Endometrial microvascular endothelial cells (primary cell): ENCODE measurements around the gene CFTR. TPM values are rescaled to one million over a fixed set of nuclear protein-coding genes. Genes with fewer than 3 reads are reported as not detected.
"Not testable (repeated sequence)": the region's sequence is repeated elsewhere in the genome, so short reads cannot be mapped to it uniquely, and the experiment has no call there.

Source experiments
- in situ Hi-C: cut with HindIII; loops from 2 replicates; pipeline ENCODE4 v1.10.0; 2017; ENCODE audit warnings: low sequenced_read_pairs, low pct_unique_long_range_greater_than_20kb; ENCODE audit errors: inconsistent ontology term
- total RNA-seq: library from RNA; depleted of rRNA; stranded (reverse); fragments of >200 nt; gene quantifications from one replicate; pipeline ENCODE4 v1.2.3, GENCODE V29; 2015; ENCODE audit errors: inconsistent ontology term

Gene CFTR
- total RNA-seq, 1 donor from 2014 or later: not detected

GRCh38 chr7:117708173-117708572 lies 228.3 kb downstream of the CFTR start:
- in situ Hi-C loops: not testable (repeated sequence)

- in situ Hi-C loops: no loop called here
These were observed 231.7 kb downstream of the CFTR start for GRCh38 chr7:117711556-117711955.

GRCh38 chr7:117715784-117716445 lies 236.1 kb downstream of the CFTR start:
- in situ Hi-C loops: no loop called here

- in situ Hi-C loops: no loop called here
These were observed 237.0 kb downstream of the CFTR start for GRCh38 chr7:117716707-117717299.

- in situ Hi-C loops: no loop called here
These were observed 237.5 kb downstream of the CFTR start for GRCh38 chr7:117717357-117717756.

Other genes with a start within 250 kb of the CFTR start
- not detected for gene WNT2, start 157.0 kb upstream of the CFTR start, total RNA-seq
- not detected for gene ASZ1, start 52.5 kb upstream of the CFTR start, total RNA-seq